ENCODE results near the gene KCNQ5. TPM values are rescaled to one million over a fixed set of nuclear protein-coding genes. Genes with fewer than 3 reads are reported as not detected.

The KCNQ5 gene
- total RNA-seq, 1 experiment from 2014 or later: 0.07 TPM

GRCh38 chr6:72905705-72906478, 284.0 kb downstream of the KCNQ5 start:
- H3K79me1 ChIP-seq (ENCODE audit: insufficient read depth, low read depth, low read length, poor library complexity, severe bottlenecking): no peaks in the 10 kb centered on the region
- H3T11ph ChIP-seq (ENCODE audit: low read length): no peak overlapping the region
- no peak for DNase-seq
- no peak overlapping the region for H4K91ac ChIP-seq (ENCODE audit: insufficient read length, low read depth, low read length)
- H3K14ac ChIP-seq (ENCODE audit: insufficient read depth, low read length): no peak overlapping the region
- H4K20me1 ChIP-seq (ENCODE audit: control insufficient read depth, insufficient read depth, insufficient read length): no peaks in the 10 kb centered on the region
- no peak overlapping the region for H3K18ac ChIP-seq (ENCODE audit: insufficient read length, low read depth, low read length)
- no peaks in the 10 kb centered on the region for H3K79me2 ChIP-seq (ENCODE audit: insufficient read depth, low read length)
- no peak overlapping the region for H3K9ac ChIP-seq (ENCODE audit: extremely low read depth, insufficient read length, low read length)
- no peaks in the 10 kb centered on the region for H3K4me1 ChIP-seq (ENCODE audit: insufficient read depth, low read length)
- H3K27me3 ChIP-seq (ENCODE audit: insufficient read depth, low read length): no peaks in the 10 kb centered on the region
- no peak overlapping the region for H4K8ac ChIP-seq (replicated peaks; ENCODE audit: insufficient read length, low read depth, low read length)
- H3K23ac ChIP-seq (ENCODE audit: insufficient read length, low read depth, low read length): no peak overlapping the region
- peaks cover 0 to 4% of the 10 kb centered on the region in 2 experiments; a peak in 2 of 4 replicates for H3K4me1 Mint-ChIP-seq
- no peaks in the 10 kb centered on the region for H3K27me3 Mint-ChIP-seq (ENCODE audit: low read depth)
- TF ChIP-seq, protein P1, sequence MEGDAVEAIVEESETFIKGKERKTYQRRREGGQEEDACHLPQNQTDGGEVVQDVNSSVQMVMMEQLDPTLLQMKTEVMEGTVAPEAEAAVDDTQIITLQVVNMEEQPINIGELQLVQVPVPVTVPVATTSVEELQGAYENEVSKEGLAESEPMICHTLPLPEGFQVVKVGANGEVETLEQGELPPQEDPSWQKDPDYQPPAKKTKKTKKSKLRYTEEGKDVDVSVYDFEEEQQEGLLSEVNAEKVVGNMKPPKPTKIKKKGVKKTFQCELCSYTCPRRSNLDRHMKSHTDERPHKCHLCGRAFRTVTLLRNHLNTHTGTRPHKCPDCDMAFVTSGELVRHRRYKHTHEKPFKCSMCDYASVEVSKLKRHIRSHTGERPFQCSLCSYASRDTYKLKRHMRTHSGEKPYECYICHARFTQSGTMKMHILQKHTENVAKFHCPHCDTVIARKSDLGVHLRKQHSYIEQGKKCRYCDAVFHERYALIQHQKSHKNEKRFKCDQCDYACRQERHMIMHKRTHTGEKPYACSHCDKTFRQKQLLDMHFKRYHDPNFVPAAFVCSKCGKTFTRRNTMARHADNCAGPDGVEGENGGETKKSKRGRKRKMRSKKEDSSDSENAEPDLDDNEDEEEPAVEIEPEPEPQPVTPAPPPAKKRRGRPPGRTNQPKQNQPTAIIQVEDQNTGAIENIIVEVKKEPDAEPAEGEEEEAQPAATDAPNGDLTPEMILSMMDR (conservative IDR thresholded peaks at IDR 0.05): no peak
- H3K4ac ChIP-seq (ENCODE audit: low read depth, low read length): no peak overlapping the region; the same call in 1 of the 2 replicates
- H3K27ac ChIP-seq (ENCODE audit: insufficient read length, low read depth, low read length): no peak overlapping the region
- no CpG with 5 or more reads among the region's 6 CpGs for WGBS (ENCODE audit: extremely low coverage, insufficient read length, low lambda C conversion rate)
- H4K5ac ChIP-seq (ENCODE audit: insufficient read length, low read depth, low read length): no peak overlapping the region
- H2AFZ ChIP-seq (ENCODE audit: low read length): no peak overlapping the region
- no peaks in the 10 kb centered on the region for H3K9me3 Mint-ChIP-seq
- no peak overlapping the region for H2AK5ac ChIP-seq (ENCODE audit: insufficient read length, low read length)
- no peak overlapping the region for H3K4me2 ChIP-seq (ENCODE audit: insufficient read depth, insufficient read length, low read length)
- peaks cover 0 to 5% (median 2%) of the 10 kb centered on the region in 3 experiments; a peak in 2 of 7 replicates for H3K36me3 Mint-ChIP-seq (ENCODE audit: insufficient read depth in 1 of 3, low read depth in 3 of 3)
- H3K56ac ChIP-seq (ENCODE audit: insufficient read length, low read depth, low read length): no peak overlapping the region
- no peak overlapping the region for H2BK15ac ChIP-seq (ENCODE audit: low read depth, low read length)
- H3K27ac Mint-ChIP-seq: peak overlapping the region in 2 of 3 experiments; percentile 63 to 76; a peak in 3 of 7 replicates
- no peak overlapping the region for H2BK12ac ChIP-seq (ENCODE audit: insufficient read length, low read depth, low read length)
- no peak overlapping the region for H2BK20ac ChIP-seq (ENCODE audit: low read depth, low read length, poor library complexity, severe bottlenecking)
- no peak overlapping the region for H3K4me3 Mint-ChIP-seq
- no peaks in the 10 kb centered on the region for H3K23me2 ChIP-seq (ENCODE audit: insufficient read length, low read depth, low read length, poor library complexity, severe bottlenecking)
- H2BK5ac ChIP-seq (ENCODE audit: insufficient read length, low read length): no peak overlapping the region
- H2BK120ac ChIP-seq (ENCODE audit: low read depth, low read length, poor library complexity, severe bottlenecking): no peak overlapping the region
- no peaks in the 10 kb centered on the region for H3K9me3 ChIP-seq (ENCODE audit: control insufficient read depth, low read depth, low read length)

Measured in H9 (cell line).